GM18507 (cell line): ENCODE data around the gene PKLR.
"Not testable (repeated sequence)": the region's sequence is repeated elsewhere in the genome, so short reads cannot be mapped to it uniquely, and the experiment has no call there.

Experiments
- DNase-seq: peaks from one replicate; pipeline ENCODE4 v3.0.0; 2011; ENCODE audit warnings: low read depth; ENCODE audit not compliant: insufficient read length; ENCODE audit errors: extremely low spot score
- FAIRE-seq: peaks from 2 replicates; lab custom pipeline; 2011; peaks lifted over from hg19 to GRCh38; lab: Jason Lieb, UNC

Gene PKLR

GRCh38 chr1:155291006-155291405 lies 10.2 kb downstream of the PKLR start:
- not testable (repeated sequence) for DNase-seq, FAIRE-seq

GRCh38 chr1:155287987-155288543 lies 13.2 kb downstream of the PKLR start:
- FAIRE-seq, result no peak
- no peak for DNase-seq

- DNase-seq (no peak), FAIRE-seq (no peak)
These were observed 14.7 kb downstream of the PKLR start for GRCh38 chr1:155286544-155286943.

- FAIRE-seq (no peak), DNase-seq (no peak)
These were observed 15.6 kb downstream of the PKLR start for GRCh38 chr1:155285631-155286044.

GRCh38 chr1:155285063-155285462 lies 16.2 kb downstream of the PKLR start:
- DNase-seq, result no peak
- no peak for FAIRE-seq

GRCh38 chr1:155284476-155284875 lies 16.8 kb downstream of the PKLR start:
- DNase-seq (no peak), FAIRE-seq (no peak)

- FAIRE-seq, result no peak
- DNase-seq, result no peak
These were observed 18.6 kb downstream of the PKLR start for GRCh38 chr1:155282488-155283091.

- no peak for DNase-seq
- FAIRE-seq, result no peak
These were observed 22.0 kb downstream of the PKLR start for GRCh38 chr1:155279268-155279667.

GRCh38 chr1:155278689-155279160 lies 22.5 kb downstream of the PKLR start:
- DNase-seq, result no peak

GRCh38 chr1:155277902-155278688 lies 23.1 kb downstream of the PKLR start:
- FAIRE-seq (peak; percentile 67), DNase-seq (no peak)

More at GRCh38 chr1:155278689-155279160, 22.5 kb downstream of the PKLR start:
- FAIRE-seq, result no peak

GRCh38 chr1:155277070-155277901 lies 24.0 kb downstream of the PKLR start, which contains the start of gene HCN3:
TSS of gene HCN3 (plus strand) at chr1:155277463. CDS start at chr1:155277591, 128 bp downstream.
- FAIRE-seq, result peak; percentile 94
- peak; percentile 97 for DNase-seq

GRCh38 chr1:155273343-155274245 lies 27.6 kb downstream of the PKLR start, which contains the start of gene CLK2:
TSS of gene CLK2 (minus strand) at chr1:155273504. CDS start at chr1:155270977, 2,527 bp downstream.
- DNase-seq, result peak; percentile 95
- peak; percentile 89 for FAIRE-seq

GRCh38 chr1:155272466-155273342 lies 28.5 kb downstream of the PKLR start:
- no peak for FAIRE-seq
- peak; percentile 32 for DNase-seq

- no peak for FAIRE-seq
- no peak for DNase-seq
These were observed 31.9 kb downstream of the PKLR start for GRCh38 chr1:155269381-155269780.

GRCh38 chr1:155268630-155269029 lies 32.6 kb downstream of the PKLR start:
- FAIRE-seq, result no peak

GRCh38 chr1:155267373-155267772 lies 33.9 kb downstream of the PKLR start:
- no peak for DNase-seq
- FAIRE-seq, result no peak

More at GRCh38 chr1:155268630-155269029, 32.6 kb downstream of the PKLR start:
- no peak for DNase-seq

- FAIRE-seq, result no peak
- no peak for DNase-seq
These were observed 34.7 kb downstream of the PKLR start for GRCh38 chr1:155266553-155266952.

GRCh38 chr1:155263067-155263466 lies 38.2 kb downstream of the PKLR start:
- FAIRE-seq (no peak), DNase-seq (no peak)
